GM12878 (cell line): Measurements from ENCODE around the gene SERPINH1.

Experiments
- BRCA1 ChIP-seq: IDR thresholded peaks from 2 replicates; pipeline ENCODE4 v1.6.1; 2011; ENCODE audit warnings: low read depth, low read length, improper control_type of control experiment
- CTCF ChIP-seq, 3 experiments: IDR thresholded peaks in 2 of 3; conservative IDR thresholded peaks in 1 of 3; 2 replicates each; pipeline ENCODE4 v1.5.1; 2011; ENCODE audit warnings: low read depth in 3 of 3, low read length in 3 of 3, mild to moderate bottlenecking in 3 of 3, control low read depth in 2 of 3, moderate library complexity in 2 of 3, inconsistent platforms in 1 of 3, mixed read lengths in 1 of 3; ENCODE audit not compliant: control insufficient read depth in 2 of 3, insufficient read depth in 1 of 3; ENCODE audit errors: extremely low read depth in 1 of 3
- EP300 ChIP-seq, 2 experiments: fragments of 150-350 bp in 1 of 2; IDR thresholded peaks; 2 replicates each; pipeline ENCODE4 v1.6.1; 2011 to 2012; ENCODE audit warnings: low read depth in 2 of 2, low read length in 2 of 2, borderline replicate concordance in 1 of 2, improper control_type of control experiment in 1 of 2, inconsistent platforms in 1 of 2; ENCODE audit not compliant: control insufficient read depth in 1 of 2
- HCFC1 ChIP-seq: fragments of 150-350 bp; IDR thresholded peaks from 2 replicates; pipeline ENCODE4 v1.6.1; 2014; ENCODE audit warnings: low read length
- POLR2A ChIP-seq: IDR thresholded peaks from 2 replicates; pipeline ENCODE4 v1.6.1; 2011; ENCODE audit warnings: low read depth, mild to moderate bottlenecking, low read length
- YBX1 ChIP-seq: fragments of 450-650 bp; IDR thresholded peaks from 2 replicates; pipeline ENCODE4 v1.6.1; 2016; ENCODE audit warnings: antibody characterized with exemption
- YY1 ChIP-seq: IDR thresholded peaks from 2 replicates; pipeline ENCODE4 v1.6.1; 2011; ENCODE audit warnings: low read depth, mild to moderate bottlenecking, low read length

- TF ChIP-seq YY1 (no peak), POLR2A (no peak), HCFC1 (no peak), YBX1 (no peak), EP300 (IDR thresholded peaks at IDR 0.05; ENCODE audit: borderline replicate concordance in 1 of 2, control insufficient read depth in 1 of 2, low read depth in 2 of 2, low read length in 2 of 2) (no peak), CTCF (IDR thresholded peaks at IDR 0.05 in 2 of 3, conservative IDR thresholded peaks at IDR 0.05 in 1 of 3; ENCODE audit: control insufficient read depth in 2 of 3, extremely low read depth in 1 of 3, insufficient read depth in 1 of 3, low read depth in 3 of 3, low read length in 3 of 3) (no peak), BRCA1 (no peak)
Observed at GRCh38 chr11:75562836-75563484, 907 bp downstream of the SERPINH1 start.
